ENCODE data around the gene GTF2F2. TPM values are rescaled to one million over a fixed set of nuclear protein-coding genes. Genes with fewer than 3 reads are reported as not detected.
A peak's percentile ranks its signal among the peaks of the same experiment; 100 is the strongest.

The GTF2F2 gene
- polyA plus RNA-seq, 3 donors from 2014 or later = 4.5 to 9.4 (median 9.3) TPM

DNA sequence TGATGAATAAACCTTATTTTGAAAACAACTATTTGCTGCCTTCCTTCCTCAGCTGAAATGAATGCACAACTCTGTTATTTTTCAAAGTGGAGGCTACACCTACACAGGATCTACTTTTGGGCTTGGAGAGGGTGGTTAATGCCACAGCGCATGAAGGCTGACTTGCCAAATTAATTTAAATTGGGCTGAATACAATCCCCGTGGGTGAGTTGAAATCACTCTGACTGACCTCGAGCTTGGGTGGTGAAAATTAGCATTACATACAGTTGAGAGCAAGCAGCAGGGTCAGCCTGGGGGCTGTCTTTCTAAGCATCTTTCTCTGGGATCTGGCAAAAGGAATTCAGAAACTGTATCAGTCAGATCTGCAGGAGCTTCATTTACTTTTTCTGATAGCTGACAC lies 182.2 kb downstream of the GTF2F2 start:
- no peak overlapping the region for H3K27ac Mint-ChIP-seq
- no peaks in the 10 kb centered on the region for H3K36me3 Mint-ChIP-seq
- DNase-seq = no peak
- H3K9me3 Mint-ChIP-seq = no peaks in the 10 kb centered on the region
- H3K4me1 Mint-ChIP-seq = peaks cover 33 to 40% of the 10 kb centered on the region in 2 donors
- peaks cover 1 to 17% (median 8%) of the 10 kb centered on the region in 3 donors for H3K27me3 Mint-ChIP-seq (ENCODE audit: low read depth in 3 of 3)
- no peak overlapping the region for H3K4me3 Mint-ChIP-seq

- no peak overlapping the region for H3K4me3 Mint-ChIP-seq
- H3K36me3 Mint-ChIP-seq = no peaks in the 10 kb centered on the region
- no peak overlapping the region for H3K27ac Mint-ChIP-seq
- peaks cover 28 to 35% of the 10 kb centered on the region in 2 donors for H3K4me1 Mint-ChIP-seq
- DNase-seq = no peak
- no peaks in the 10 kb centered on the region for H3K9me3 Mint-ChIP-seq
- peaks cover 1 to 21% (median 8%) of the 10 kb centered on the region in 3 donors for H3K27me3 Mint-ChIP-seq (ENCODE audit: low read depth in 3 of 3)
These were observed 182.7 kb downstream of the GTF2F2 start for GRCh38 chr13:45303026-45303425.

DNA sequence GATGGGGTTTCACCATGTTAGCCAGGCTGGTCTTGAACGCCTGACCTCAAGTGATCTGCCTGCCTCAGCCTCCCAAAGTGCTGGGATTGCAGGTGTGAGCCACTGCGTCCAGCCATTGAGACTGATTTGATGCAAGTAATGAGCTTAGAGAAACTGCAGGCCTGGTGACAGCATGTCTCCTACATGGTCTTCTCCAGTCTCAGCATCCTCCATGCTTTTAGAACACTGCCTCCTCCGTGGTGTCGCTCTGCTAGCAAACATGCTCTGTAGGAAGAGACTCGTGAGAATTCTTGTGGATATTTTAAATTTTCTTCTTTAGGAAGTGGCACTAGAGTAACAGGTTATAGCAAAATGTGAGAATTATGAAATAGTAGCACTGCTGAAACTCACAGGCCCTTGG lies 183.6 kb downstream of the GTF2F2 start:
- peaks cover 1 to 21% (median 8%) of the 10 kb centered on the region in 3 donors for H3K27me3 Mint-ChIP-seq (ENCODE audit: low read depth in 3 of 3)
- H3K4me1 Mint-ChIP-seq = peaks cover 20 to 27% of the 10 kb centered on the region in 2 donors
- no peaks in the 10 kb centered on the region for H3K9me3 Mint-ChIP-seq
- H3K4me3 Mint-ChIP-seq = no peak overlapping the region
- no peak for DNase-seq
- no peaks in the 10 kb centered on the region for H3K36me3 Mint-ChIP-seq
- H3K27ac Mint-ChIP-seq = no peak overlapping the region

DNA sequence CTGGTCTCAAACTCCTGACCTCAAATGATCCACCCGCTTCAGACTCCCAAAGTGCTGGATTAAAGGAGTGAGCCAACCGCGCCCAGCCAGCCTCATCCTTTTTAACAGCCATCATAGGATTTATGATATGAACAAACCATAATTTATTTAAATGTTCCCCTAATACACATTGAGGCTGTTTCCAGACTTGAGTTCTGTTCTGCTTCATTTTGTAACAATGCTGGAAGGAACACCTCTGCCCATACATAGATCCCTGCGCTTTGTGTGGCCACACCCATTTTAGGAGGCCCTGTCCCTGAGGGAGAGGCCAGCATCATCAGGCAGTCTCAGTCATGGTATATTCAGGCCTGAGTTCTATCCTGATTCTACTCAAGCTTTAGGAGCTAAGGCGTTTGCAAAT lies 184.8 kb downstream of the GTF2F2 start:
- Mint-ChIP-seq H3K4me3 (no peak overlapping the region), H3K27ac (no peak overlapping the region), H3K27me3 (ENCODE audit: low read depth in 3 of 3) (peaks cover 1 to 27% (median 10%) of the 10 kb centered on the region in 3 donors), H3K9me3 (no peaks in the 10 kb centered on the region), H3K4me1 (peaks cover 16 to 23% of the 10 kb centered on the region in 2 donors), H3K36me3 (no peaks in the 10 kb centered on the region)
- DNase-seq = no peak

DNA sequence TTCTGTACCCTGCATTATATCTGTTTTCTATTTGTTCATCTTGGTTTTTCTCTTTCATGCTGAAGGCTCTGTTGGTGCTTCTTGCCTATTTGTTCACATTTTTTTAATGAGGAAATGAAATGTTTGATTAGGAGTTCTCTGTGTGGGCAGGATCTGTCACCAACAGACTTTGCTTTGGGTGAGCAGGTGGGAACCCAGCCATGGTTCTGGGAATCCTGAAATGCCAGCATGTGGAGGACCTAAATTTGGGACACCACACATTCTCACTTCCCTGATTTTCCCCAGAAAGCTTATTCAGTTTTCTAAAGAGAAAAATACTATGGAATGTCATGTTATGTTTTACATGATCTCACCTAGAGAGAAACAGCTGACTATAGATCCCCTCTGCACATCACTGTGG lies 186.7 kb downstream of the GTF2F2 start:
- H3K4me3 Mint-ChIP-seq = no peak overlapping the region
- DNase-seq = no peak
- no peak overlapping the region for H3K27ac Mint-ChIP-seq
- no peaks in the 10 kb centered on the region for H3K9me3 Mint-ChIP-seq
- H3K36me3 Mint-ChIP-seq = no peaks in the 10 kb centered on the region
- H3K4me1 Mint-ChIP-seq = peaks cover 14 to 26% of the 10 kb centered on the region in 2 donors
- H3K27me3 Mint-ChIP-seq (ENCODE audit: low read depth in 3 of 3) = peaks cover 5 to 26% (median 11%) of the 10 kb centered on the region in 3 donors

- H3K4me1 Mint-ChIP-seq = peaks cover 14 to 28% of the 10 kb centered on the region in 2 donors
- no peaks in the 10 kb centered on the region for H3K9me3 Mint-ChIP-seq
- H3K4me3 Mint-ChIP-seq = peak overlapping the region; percentile 88 to 92 (median 90)
- H3K27me3 Mint-ChIP-seq (ENCODE audit: low read depth in 3 of 3) = peaks cover 7 to 18% (median 11%) of the 10 kb centered on the region in 3 donors
- no peaks in the 10 kb centered on the region for H3K36me3 Mint-ChIP-seq
- H3K27ac Mint-ChIP-seq = no peak overlapping the region
- DNase-seq = no peak
These were observed 190.2 kb downstream of the GTF2F2 start for GRCh38 chr13:45310341-45311131.

DNA sequence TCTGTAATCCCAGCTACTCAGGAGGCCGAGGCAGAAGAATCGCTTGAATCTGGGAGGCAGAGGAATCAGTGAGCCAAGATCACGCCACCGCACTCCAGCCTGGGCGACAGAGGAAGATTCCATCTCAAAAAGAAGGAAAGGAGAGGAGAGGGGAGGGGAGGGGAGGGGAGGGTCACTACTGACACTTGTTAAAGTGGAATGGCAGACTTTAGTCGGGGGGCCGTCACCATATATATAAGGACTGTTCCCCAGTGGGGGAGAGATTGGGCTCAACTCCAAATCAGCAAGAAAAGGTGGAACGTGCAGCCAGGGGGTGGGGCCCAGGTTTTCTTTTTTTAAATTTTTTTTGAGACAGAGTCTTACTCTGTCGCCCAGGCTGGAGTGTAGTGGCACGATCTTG lies 194.5 kb downstream of the GTF2F2 start:
- no peak overlapping the region for H3K27ac Mint-ChIP-seq
- no peaks in the 10 kb centered on the region for H3K36me3 Mint-ChIP-seq
- H3K9me3 Mint-ChIP-seq = no peaks in the 10 kb centered on the region
- peaks cover 10 to 20% of the 10 kb centered on the region in 2 donors for H3K4me1 Mint-ChIP-seq
- peaks cover 3 to 9% (median 4%) of the 10 kb centered on the region in 3 donors for H3K27me3 Mint-ChIP-seq (ENCODE audit: low read depth in 3 of 3)
- DNase-seq = no peak
- no peak overlapping the region for H3K4me3 Mint-ChIP-seq

DNA sequence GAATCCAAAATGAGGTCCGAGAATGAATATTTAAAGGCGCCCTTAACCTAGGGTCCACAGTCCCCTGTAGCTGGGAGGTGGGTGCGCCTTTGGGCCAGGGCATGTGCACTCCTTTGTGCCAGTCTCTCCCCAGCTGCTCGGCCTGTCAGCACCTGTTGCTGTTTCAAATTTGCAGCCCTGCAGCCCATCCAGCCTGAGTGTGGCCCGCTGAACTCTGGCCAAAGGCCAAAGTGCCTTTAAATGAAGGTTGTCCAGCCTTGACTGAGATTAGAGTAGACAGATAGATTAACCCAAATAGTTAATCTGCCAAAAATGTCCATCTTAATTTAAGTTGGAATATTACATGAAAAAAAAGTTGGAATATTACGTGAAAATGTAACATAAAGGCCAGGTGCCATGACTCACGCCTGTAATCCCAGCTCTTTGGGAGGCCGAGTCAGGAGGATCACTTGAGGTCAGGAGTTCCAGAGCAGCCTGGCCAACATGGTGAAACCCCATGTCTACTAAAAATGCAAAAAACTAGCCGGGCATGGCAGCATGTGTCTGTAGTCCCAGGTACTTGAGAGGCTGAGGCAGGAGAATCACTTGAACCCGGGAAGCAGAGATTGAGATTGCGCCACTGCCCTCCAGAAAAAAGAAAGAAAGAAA lies 195.3 kb downstream of the GTF2F2 start:
- Mint-ChIP-seq H3K9me3 (no peaks in the 10 kb centered on the region), H3K27me3 (ENCODE audit: low read depth in 3 of 3) (peaks cover 3 to 9% (median 6%) of the 10 kb centered on the region in 3 donors), H3K4me3 (no peak overlapping the region), H3K27ac (peak overlapping the region in 1 of 6 donors; percentile 58), H3K4me1 (peaks cover 9 to 15% of the 10 kb centered on the region in 2 donors), H3K36me3 (no peaks in the 10 kb centered on the region)
- DNase-seq = no peak

GRCh38 chr13:45316338-45316737 lies 196.0 kb downstream of the GTF2F2 start:
- no peak for DNase-seq
- Mint-ChIP-seq H3K9me3 (no peaks in the 10 kb centered on the region), H3K27ac (peak overlapping the region in 1 of 6 donors; percentile 12), H3K4me3 (no peak overlapping the region), H3K4me1 (peaks cover 3 to 8% of the 10 kb centered on the region in 2 donors), H3K27me3 (ENCODE audit: low read depth in 3 of 3) (peaks cover 0 to 5% (median 3%) of the 10 kb centered on the region in 3 donors), H3K36me3 (no peaks in the 10 kb centered on the region)

GRCh38 chr13:45316996-45317395 lies 196.7 kb downstream of the GTF2F2 start:
- Mint-ChIP-seq H3K36me3 (no peaks in the 10 kb centered on the region), H3K4me3 (no peak overlapping the region), H3K9me3 (no peaks in the 10 kb centered on the region), H3K27me3 (ENCODE audit: low read depth in 3 of 3) (peaks cover 0 to 4% (median 2%) of the 10 kb centered on the region in 3 donors), H3K27ac (no peak overlapping the region), H3K4me1 (peaks cover 0 to 1% of the 10 kb centered on the region in 2 donors)
- no peak for DNase-seq

- peaks cover 0 to 2% (median 1%) of the 10 kb centered on the region in 3 donors for H3K27me3 Mint-ChIP-seq (ENCODE audit: low read depth in 3 of 3)
- no peak overlapping the region for H3K27ac Mint-ChIP-seq
- H3K9me3 Mint-ChIP-seq = no peaks in the 10 kb centered on the region
- peaks cover 0 to 3% (median 0%) of the 10 kb centered on the region in 3 donors for H3K36me3 Mint-ChIP-seq
- H3K4me1 Mint-ChIP-seq = peaks cover 0 to 2% of the 10 kb centered on the region in 2 donors
- H3K4me3 Mint-ChIP-seq = no peak overlapping the region
- no peak for DNase-seq
These were observed 200.7 kb downstream of the GTF2F2 start for GRCh38 chr13:45320876-45321629.

- Mint-ChIP-seq H3K36me3 (peaks cover 0 to 7% (median 0%) of the 10 kb centered on the region in 3 donors), H3K27me3 (ENCODE audit: low read depth in 3 of 3) (no peaks in the 10 kb centered on the region), H3K27ac (no peak overlapping the region), H3K4me1 (peaks cover 31 to 36% of the 10 kb centered on the region in 2 donors), H3K4me3 (no peak overlapping the region), H3K9me3 (no peaks in the 10 kb centered on the region)
- DNase-seq = no peak
These were observed 205.5 kb downstream of the GTF2F2 start for GRCh38 chr13:45325806-45326205.

- Mint-ChIP-seq H3K4me3 (peak overlapping the region in 1 of 5 donors; percentile 19), H3K36me3 (peaks cover 0 to 7% (median 0%) of the 10 kb centered on the region in 3 donors), H3K4me1 (peaks cover 41 to 42% of the 10 kb centered on the region in 2 donors), H3K27ac (peak overlapping the region in 5 of 6 donors; percentile 17 to 76 (median 66)), H3K9me3 (no peaks in the 10 kb centered on the region), H3K27me3 (ENCODE audit: low read depth in 3 of 3) (peaks cover 0 to 1% (median 0%) of the 10 kb centered on the region in 3 donors)
- DNase-seq = no peak
These were observed 207.1 kb downstream of the GTF2F2 start for GRCh38 chr13:45327253-45327955.

Measured in immature natural killer cell (primary cell).